ENCODE measurements around the gene IMMP2L. TPM values are rescaled to one million over a fixed set of nuclear protein-coding genes. Genes with fewer than 3 reads are reported as not detected.

IMMP2L gene
- total RNA-seq, 1 experiment from 2014 or later: 13.6 TPM

DNA sequence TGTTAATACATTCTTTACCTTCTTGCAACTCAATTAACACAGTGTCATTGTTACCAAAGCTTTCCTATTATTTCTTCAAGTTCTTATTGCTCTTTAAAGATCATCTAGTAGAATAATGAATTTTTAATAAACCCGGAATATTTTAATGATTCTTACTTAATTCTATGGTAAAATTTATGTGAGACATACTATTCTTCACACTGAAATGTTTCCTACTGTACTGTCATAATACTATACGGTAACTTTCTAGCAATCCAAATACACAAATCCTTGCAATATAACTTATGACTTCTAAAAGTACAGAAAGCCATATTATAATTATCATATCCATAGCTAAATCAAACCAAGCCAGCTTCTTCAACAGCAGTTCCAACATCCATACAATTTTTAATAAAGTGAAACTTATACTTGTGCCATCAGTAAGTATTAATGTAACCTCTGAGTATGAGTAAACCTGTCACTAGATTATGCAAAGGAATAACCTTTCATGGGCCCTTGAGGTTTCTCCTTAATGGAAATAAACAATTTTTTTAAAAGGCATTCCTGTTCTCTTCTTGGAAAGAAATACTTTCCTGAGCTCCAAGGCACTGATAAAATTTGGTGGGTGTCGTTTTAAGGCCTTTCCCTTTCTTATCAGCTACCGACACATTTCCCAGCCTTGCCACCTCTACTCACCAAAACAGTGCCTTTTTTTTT lies 87.4 kb downstream of the IMMP2L start (continued):
- TF ChIP-seq, protein P1, sequence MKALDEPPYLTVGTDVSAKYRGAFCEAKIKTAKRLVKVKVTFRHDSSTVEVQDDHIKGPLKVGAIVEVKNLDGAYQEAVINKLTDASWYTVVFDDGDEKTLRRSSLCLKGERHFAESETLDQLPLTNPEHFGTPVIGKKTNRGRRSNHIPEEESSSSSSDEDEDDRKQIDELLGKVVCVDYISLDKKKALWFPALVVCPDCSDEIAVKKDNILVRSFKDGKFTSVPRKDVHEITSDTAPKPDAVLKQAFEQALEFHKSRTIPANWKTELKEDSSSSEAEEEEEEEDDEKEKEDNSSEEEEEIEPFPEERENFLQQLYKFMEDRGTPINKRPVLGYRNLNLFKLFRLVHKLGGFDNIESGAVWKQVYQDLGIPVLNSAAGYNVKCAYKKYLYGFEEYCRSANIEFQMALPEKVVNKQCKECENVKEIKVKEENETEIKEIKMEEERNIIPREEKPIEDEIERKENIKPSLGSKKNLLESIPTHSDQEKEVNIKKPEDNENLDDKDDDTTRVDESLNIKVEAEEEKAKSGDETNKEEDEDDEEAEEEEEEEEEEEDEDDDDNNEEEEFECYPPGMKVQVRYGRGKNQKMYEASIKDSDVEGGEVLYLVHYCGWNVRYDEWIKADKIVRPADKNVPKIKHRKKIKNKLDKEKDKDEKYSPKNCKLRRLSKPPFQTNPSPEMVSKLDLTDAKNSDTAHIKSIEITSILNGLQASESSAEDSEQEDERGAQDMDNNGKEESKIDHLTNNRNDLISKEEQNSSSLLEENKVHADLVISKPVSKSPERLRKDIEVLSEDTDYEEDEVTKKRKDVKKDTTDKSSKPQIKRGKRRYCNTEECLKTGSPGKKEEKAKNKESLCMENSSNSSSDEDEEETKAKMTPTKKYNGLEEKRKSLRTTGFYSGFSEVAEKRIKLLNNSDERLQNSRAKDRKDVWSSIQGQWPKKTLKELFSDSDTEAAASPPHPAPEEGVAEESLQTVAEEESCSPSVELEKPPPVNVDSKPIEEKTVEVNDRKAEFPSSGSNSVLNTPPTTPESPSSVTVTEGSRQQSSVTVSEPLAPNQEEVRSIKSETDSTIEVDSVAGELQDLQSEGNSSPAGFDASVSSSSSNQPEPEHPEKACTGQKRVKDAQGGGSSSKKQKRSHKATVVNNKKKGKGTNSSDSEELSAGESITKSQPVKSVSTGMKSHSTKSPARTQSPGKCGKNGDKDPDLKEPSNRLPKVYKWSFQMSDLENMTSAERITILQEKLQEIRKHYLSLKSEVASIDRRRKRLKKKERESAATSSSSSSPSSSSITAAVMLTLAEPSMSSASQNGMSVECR (CRISPR knock-in tag; IDR thresholded peaks at IDR 0.05; ENCODE audit: borderline replicate concordance): no peak
- TF ChIP-seq ZNF121 (CRISPR knock-in tag; IDR thresholded peaks at IDR 0.05) (no peak), ESRRA (CRISPR knock-in tag; IDR thresholded peaks at IDR 0.05; ENCODE audit: borderline replicate concordance) (no peak), MAX (CRISPR knock-in tag; IDR thresholded peaks at IDR 0.05) (no peak), AR (CRISPR knock-in tag; IDR thresholded peaks at IDR 0.05) (no peak)

- H3K27me3 Mint-ChIP-seq (ENCODE audit: low read depth): no peaks in the 10 kb centered on the region
- ChIA-PET CTCF (no interaction called here), POLR2A (no interaction called here)
- no peaks in the 10 kb centered on the region for H3K4me1 Mint-ChIP-seq
- no peak for DNase-seq (ENCODE audit: low spot score)
- H3K4me3 Mint-ChIP-seq: no peak overlapping the region
- H3K9me3 Mint-ChIP-seq: peaks cover 14% of the 10 kb centered on the region
- TF ChIP-seq NFATC4 (CRISPR knock-in tag; IDR thresholded peaks at IDR 0.05) (no peak), ZNF671 (CRISPR knock-in tag; IDR thresholded peaks at IDR 0.05) (no peak), ZNF423 (CRISPR knock-in tag; IDR thresholded peaks at IDR 0.05) (no peak)
- TF ChIP-seq, protein P2, sequence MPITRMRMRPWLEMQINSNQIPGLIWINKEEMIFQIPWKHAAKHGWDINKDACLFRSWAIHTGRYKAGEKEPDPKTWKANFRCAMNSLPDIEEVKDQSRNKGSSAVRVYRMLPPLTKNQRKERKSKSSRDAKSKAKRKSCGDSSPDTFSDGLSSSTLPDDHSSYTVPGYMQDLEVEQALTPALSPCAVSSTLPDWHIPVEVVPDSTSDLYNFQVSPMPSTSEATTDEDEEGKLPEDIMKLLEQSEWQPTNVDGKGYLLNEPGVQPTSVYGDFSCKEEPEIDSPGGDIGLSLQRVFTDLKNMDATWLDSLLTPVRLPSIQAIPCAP (CRISPR knock-in tag; IDR thresholded peaks at IDR 0.05): no peak
- TF ChIP-seq, protein P3, sequence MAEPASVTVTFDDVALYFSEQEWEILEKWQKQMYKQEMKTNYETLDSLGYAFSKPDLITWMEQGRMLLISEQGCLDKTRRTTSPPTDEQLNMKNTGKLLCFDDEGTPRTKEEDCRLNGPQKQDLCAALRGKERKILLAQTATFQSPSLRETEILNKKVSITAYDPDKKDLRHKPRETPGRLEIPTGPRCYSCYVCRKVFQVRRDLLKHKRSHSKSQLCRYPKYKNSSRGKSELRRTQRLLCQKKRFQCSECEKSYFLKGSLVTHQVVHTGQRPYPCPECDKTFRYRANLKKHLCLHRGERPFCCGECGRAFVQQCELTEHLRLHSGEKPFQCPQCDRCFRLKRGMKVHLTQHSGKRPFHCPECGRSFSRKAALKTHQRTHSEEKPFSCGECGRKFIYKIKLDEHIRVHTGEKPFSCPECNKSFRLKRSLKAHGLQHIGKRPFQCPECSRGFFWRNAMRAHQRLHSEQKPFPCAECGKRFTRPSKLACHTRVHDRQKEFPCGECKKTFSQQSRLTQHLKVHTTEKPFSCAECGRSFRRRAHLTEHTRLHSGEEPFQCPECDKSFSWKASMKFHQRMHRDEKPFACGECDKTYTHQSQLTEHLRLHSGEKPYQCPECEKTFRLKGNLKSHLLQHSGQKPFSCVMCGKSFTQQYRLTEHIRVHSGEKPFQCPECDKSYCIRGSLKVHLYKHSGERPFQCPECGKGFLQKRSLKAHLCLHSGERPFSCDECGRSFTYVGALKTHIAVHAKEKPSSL (CRISPR knock-in tag; conservative IDR thresholded peaks at IDR 0.05): no peak
- H3K27ac Mint-ChIP-seq: no peak overlapping the region
- H3K36me3 Mint-ChIP-seq: peaks cover 8% of the 10 kb centered on the region
- ATAC-seq: no peak
Observed at GRCh38 chr7:111473449-111474198, 88.7 kb downstream of the IMMP2L start.

DNA sequence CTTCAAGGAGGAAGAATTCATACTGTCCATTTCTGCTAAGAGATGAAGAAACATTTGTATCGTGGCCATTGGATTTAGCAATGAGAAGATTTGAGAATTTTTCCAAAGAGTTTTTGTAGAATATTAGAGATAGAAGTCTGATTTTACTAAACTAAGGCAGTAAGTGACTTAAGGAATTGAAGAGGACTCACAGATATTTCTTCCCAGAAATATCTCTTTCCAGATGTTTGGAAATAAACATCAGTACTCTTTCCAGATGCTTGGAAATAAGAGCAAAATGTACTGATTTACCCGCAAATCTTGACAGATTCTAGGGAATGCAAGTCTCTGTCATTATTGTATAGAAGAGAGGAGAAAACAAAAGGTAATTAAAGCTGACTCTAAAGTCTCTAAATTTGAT lies 91.3 kb downstream of the IMMP2L start:
- POLR2A ChIA-PET: no interaction called here

More for the DNA sequence above, 91.3 kb downstream of the IMMP2L start:
- CTCF ChIA-PET: no interaction called here
- Mint-ChIP-seq H3K27ac (no peak overlapping the region), H3K27me3 (ENCODE audit: low read depth) (no peaks in the 10 kb centered on the region), H3K4me1 (no peaks in the 10 kb centered on the region), H3K4me3 (no peak overlapping the region), H3K36me3 (peaks cover 8% of the 10 kb centered on the region), H3K9me3 (peaks cover 14% of the 10 kb centered on the region)
- ATAC-seq: no peak
- TF ChIP-seq, protein P4, sequence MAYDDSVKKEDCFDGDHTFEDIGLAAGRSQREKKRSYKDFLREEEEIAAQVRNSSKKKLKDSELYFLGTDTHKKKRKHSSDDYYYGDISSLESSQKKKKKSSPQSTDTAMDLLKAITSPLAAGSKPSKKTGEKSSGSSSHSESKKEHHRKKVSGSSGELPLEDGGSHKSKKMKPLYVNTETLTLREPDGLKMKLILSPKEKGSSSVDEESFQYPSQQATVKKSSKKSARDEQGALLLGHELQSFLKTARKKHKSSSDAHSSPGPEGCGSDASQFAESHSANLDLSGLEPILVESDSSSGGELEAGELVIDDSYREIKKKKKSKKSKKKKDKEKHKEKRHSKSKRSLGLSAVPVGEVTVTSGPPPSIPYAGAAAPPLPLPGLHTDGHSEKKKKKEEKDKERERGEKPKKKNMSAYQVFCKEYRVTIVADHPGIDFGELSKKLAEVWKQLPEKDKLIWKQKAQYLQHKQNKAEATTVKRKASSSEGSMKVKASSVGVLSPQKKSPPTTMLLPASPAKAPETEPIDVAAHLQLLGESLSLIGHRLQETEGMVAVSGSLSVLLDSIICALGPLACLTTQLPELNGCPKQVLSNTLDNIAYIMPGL (CRISPR knock-in tag; IDR thresholded peaks at IDR 0.05): no peak
- TF ChIP-seq HMGA2 (CRISPR knock-in tag; IDR thresholded peaks at IDR 0.05): no peak
- no peak for TF ChIP-seq ZBTB21 (CRISPR knock-in tag; IDR thresholded peaks at IDR 0.05; ENCODE audit: borderline replicate concordance)
- TF ChIP-seq ZNF219 (CRISPR knock-in tag; IDR thresholded peaks at IDR 0.05; ENCODE audit: borderline replicate concordance): no peak
- no peak for TF ChIP-seq ESRRA (CRISPR knock-in tag; IDR thresholded peaks at IDR 0.05; ENCODE audit: borderline replicate concordance)
- no peak for TF ChIP-seq ZNF281 (CRISPR knock-in tag; IDR thresholded peaks at IDR 0.05)
- no peak for DNase-seq (ENCODE audit: low spot score)

All from WTC11 (cell line).